Activated CD4-positive, alpha-beta memory T cell treated with anti-CD3 and anti-CD28 coated beads, Interleukin-2, amount 10 ng/mL, durations not matched to agents 7 days and 5 days (primary cell): Measurements from ENCODE around the gene HHEX. TPM values are rescaled to one million over a fixed set of nuclear protein-coding genes. Genes with fewer than 3 reads are reported as not detected.

ENCODE experiments used
- CTCF ChIA-PET: fragments of 350-600 bp; sonication (Branson Sonifier 250); formaldehyde crosslinking; loops from one replicate; lab custom pipeline; 2021; ENCODE audit warnings: antibody characterized with exemption, inconsistent platforms; lab: Charles Lee
- POLR2A ChIA-PET: fragments of 350-600 bp; sonication (Branson Sonifier 250); formaldehyde crosslinking; loops from one replicate; lab custom pipeline; 2021; ENCODE audit warnings: antibody characterized with exemption; lab: Charles Lee
- DNase-seq: peaks from one replicate; pipeline ENCODE4 v3.0.0-alpha.2; 2020
- H3K27ac Mint-ChIP-seq: one replicate; pipeline ENCODE4 v1.8.0; 2021; ENCODE audit warnings: mild to moderate bottlenecking, mixed read lengths
- H3K27me3 Mint-ChIP-seq: one replicate; pipeline ENCODE4 v1.8.0; 2021; ENCODE audit warnings: mixed read lengths
- H3K36me3 Mint-ChIP-seq: one replicate; pipeline ENCODE4 v1.8.0; 2021; ENCODE audit warnings: low read depth, mixed read lengths
- H3K4me1 Mint-ChIP-seq: one replicate; pipeline ENCODE4 v1.8.0; 2021; ENCODE audit warnings: mixed read lengths
- H3K4me3 Mint-ChIP-seq: one replicate; pipeline ENCODE4 v1.8.0; 2021; ENCODE audit warnings: mild to moderate bottlenecking, mixed read lengths
- H3K9me3 Mint-ChIP-seq: one replicate; pipeline ENCODE4 v1.8.0; 2021; ENCODE audit warnings: mixed read lengths
- total RNA-seq, 2 experiments: library from RNA; stranded (reverse); gene quantifications; one replicate each; pipeline ENCODE4 v1.2.3, GENCODE V29; 2021

The HHEX gene
- total RNA-seq, 2 experiments from 2014 or later: 0.13 to 0.23 TPM

- no peak overlapping the region for H3K27ac Mint-ChIP-seq
- CTCF ChIA-PET: no interaction called here
Observed at GRCh38 chr10:92696606-92697383, 7.0 kb downstream of the HHEX start.

GRCh38 chr10:92697663-92698511, 8.1 kb downstream of the HHEX start:
- H3K36me3 Mint-ChIP-seq: no peaks in the 10 kb centered on the region
- H3K27ac Mint-ChIP-seq: no peak overlapping the region
- H3K4me3 Mint-ChIP-seq: no peak overlapping the region
- POLR2A ChIA-PET: no interaction called here
- no peak for DNase-seq
- H3K4me1 Mint-ChIP-seq: peaks cover 18% of the 10 kb centered on the region
- CTCF ChIA-PET: no interaction called here
- H3K9me3 Mint-ChIP-seq: no peaks in the 10 kb centered on the region
- H3K27me3 Mint-ChIP-seq: peaks cover 78% of the 10 kb centered on the region

More at GRCh38 chr10:92696606-92697383, 7.0 kb downstream of the HHEX start:
- Mint-ChIP-seq H3K27me3 (peaks cover 80% of the 10 kb centered on the region), H3K4me3 (no peak overlapping the region), H3K36me3 (peaks cover under 1% of the 10 kb centered on the region), H3K4me1 (peaks cover 21% of the 10 kb centered on the region), H3K9me3 (no peaks in the 10 kb centered on the region)
- no peak for DNase-seq
- POLR2A ChIA-PET: no interaction called here

GRCh38 chr10:92699193-92699517, 9.4 kb downstream of the HHEX start:
- Mint-ChIP-seq H3K4me1 (peaks cover 18% of the 10 kb centered on the region), H3K27me3 (peaks cover 76% of the 10 kb centered on the region), H3K4me3 (peak overlapping the region; percentile 63), H3K36me3 (no peaks in the 10 kb centered on the region), H3K9me3 (no peaks in the 10 kb centered on the region), H3K27ac (no peak overlapping the region)
- ChIA-PET CTCF (interaction anchor here (0.7 to 1.0 kb wide), 2 partner anchors 145 to 401 kb away, joined by 4 to 5 read pairs; no protein-coding TSS in a partner anchor), POLR2A (no interaction called here)
- DNase-seq: no peak

- H3K27ac Mint-ChIP-seq: no peak overlapping the region
- peak overlapping the region; percentile 63 for H3K4me3 Mint-ChIP-seq
- DNase-seq: peak; percentile 44
- H3K27me3 Mint-ChIP-seq: peaks cover 73% of the 10 kb centered on the region
- POLR2A ChIA-PET: interaction anchor here (0.7 kb wide), 1 partner anchor 9 kb away, joined by 3 read pairs; no protein-coding TSS in a partner anchor
- H3K36me3 Mint-ChIP-seq: no peaks in the 10 kb centered on the region
- CTCF ChIA-PET: interaction anchor here (0.7 to 1.0 kb wide), 2 partner anchors 144 to 402 kb away, joined by 4 to 5 read pairs; no protein-coding TSS in a partner anchor
- peaks cover 18% of the 10 kb centered on the region for H3K4me1 Mint-ChIP-seq
- H3K9me3 Mint-ChIP-seq: no peaks in the 10 kb centered on the region
Observed at GRCh38 chr10:92699518-92700381, 10.0 kb downstream of the HHEX start.

GRCh38 chr10:92702301-92702916, 12.7 kb downstream of the HHEX start:
- Mint-ChIP-seq H3K4me1 (peaks cover 18% of the 10 kb centered on the region), H3K27me3 (peaks cover 61% of the 10 kb centered on the region), H3K9me3 (no peaks in the 10 kb centered on the region), H3K27ac (no peak overlapping the region), H3K36me3 (no peaks in the 10 kb centered on the region), H3K4me3 (no peak overlapping the region)
- ChIA-PET CTCF (no interaction called here), POLR2A (interaction anchor here (0.9 to 1.0 kb wide), 3 partner anchors 11 to 20 kb away, joined by 3 read pairs; no protein-coding TSS in a partner anchor)
- DNase-seq: no peak

GRCh38 chr10:92712016-92712889, 22.5 kb downstream of the HHEX start:
- H3K4me3 Mint-ChIP-seq: no peak overlapping the region
- no peak overlapping the region for H3K27ac Mint-ChIP-seq
- no peaks in the 10 kb centered on the region for H3K36me3 Mint-ChIP-seq
- no peak for DNase-seq
- POLR2A ChIA-PET: interaction anchor here (0.7 kb wide), 1 partner anchor 30 kb away, joined by 3 read pairs; no protein-coding TSS in a partner anchor
- H3K27me3 Mint-ChIP-seq: peaks cover 24% of the 10 kb centered on the region
- CTCF ChIA-PET: no interaction called here
- H3K9me3 Mint-ChIP-seq: no peaks in the 10 kb centered on the region
- H3K4me1 Mint-ChIP-seq: peaks cover 5% of the 10 kb centered on the region

- no peak overlapping the region for H3K27ac Mint-ChIP-seq
- no peaks in the 10 kb centered on the region for H3K9me3 Mint-ChIP-seq
- H3K4me1 Mint-ChIP-seq: peaks cover 5% of the 10 kb centered on the region
- H3K36me3 Mint-ChIP-seq: no peaks in the 10 kb centered on the region
- H3K4me3 Mint-ChIP-seq: no peak overlapping the region
- peaks cover 23% of the 10 kb centered on the region for H3K27me3 Mint-ChIP-seq
- ChIA-PET CTCF (no interaction called here), POLR2A (no interaction called here)
- no peak for DNase-seq
Observed at GRCh38 chr10:92714152-92714845, 24.5 kb downstream of the HHEX start.

- no peak for DNase-seq
- Mint-ChIP-seq H3K4me3 (no peak overlapping the region), H3K36me3 (no peaks in the 10 kb centered on the region), H3K4me1 (peaks cover 5% of the 10 kb centered on the region), H3K9me3 (no peaks in the 10 kb centered on the region), H3K27ac (no peak overlapping the region), H3K27me3 (peaks cover 26% of the 10 kb centered on the region)
- ChIA-PET CTCF (no interaction called here), POLR2A (no interaction called here)
Observed at GRCh38 chr10:92714872-92715271, 25.1 kb downstream of the HHEX start.

GRCh38 chr10:92719991-92720830, 30.5 kb downstream of the HHEX start:
- H3K27me3 Mint-ChIP-seq: peaks cover 25% of the 10 kb centered on the region
- H3K4me3 Mint-ChIP-seq: no peak overlapping the region
- no peak for DNase-seq
- H3K4me1 Mint-ChIP-seq: no peaks in the 10 kb centered on the region
- H3K36me3 Mint-ChIP-seq: no peaks in the 10 kb centered on the region
- ChIA-PET CTCF (no interaction called here), POLR2A (no interaction called here)
- no peaks in the 10 kb centered on the region for H3K9me3 Mint-ChIP-seq
- H3K27ac Mint-ChIP-seq: no peak overlapping the region

GRCh38 chr10:92720831-92721165, 31.0 kb downstream of the HHEX start:
- Mint-ChIP-seq H3K27me3 (peaks cover 28% of the 10 kb centered on the region), H3K27ac (no peak overlapping the region), H3K4me1 (no peaks in the 10 kb centered on the region), H3K4me3 (no peak overlapping the region), H3K36me3 (no peaks in the 10 kb centered on the region), H3K9me3 (no peaks in the 10 kb centered on the region)
- ChIA-PET POLR2A (no interaction called here), CTCF (no interaction called here)
- no peak for DNase-seq

- no peak for DNase-seq
- Mint-ChIP-seq H3K4me3 (no peak overlapping the region), H3K27ac (no peak overlapping the region), H3K36me3 (no peaks in the 10 kb centered on the region), H3K27me3 (peaks cover 27% of the 10 kb centered on the region), H3K9me3 (no peaks in the 10 kb centered on the region), H3K4me1 (no peaks in the 10 kb centered on the region)
- POLR2A ChIA-PET: no interaction called here
- CTCF ChIA-PET: no interaction called here
Observed at GRCh38 chr10:92722349-92722748, 32.6 kb downstream of the HHEX start.
